Thyroid gland (tissue), 4 donors: ENCODE measurements around the gene POMGNT1.

Source experiments
- POLR2A ChIP-seq, 2 donors: fragments of 450-650 bp; IDR thresholded peaks; one replicate each; pipeline ENCODE4 v1.6.1; 2017; ENCODE audit warnings: antibody characterized with exemption in 2 of 2, mild to moderate bottlenecking in 2 of 2, moderate library complexity in 1 of 2
- TF ChIP-seq, protein P1 (sequence below), 6 experiments: fragments of 200-600 bp in 3 of 6; fragments of 450-650 bp in 3 of 6; sonication (generic) in 3 of 6; IDR thresholded peaks; one replicate each; pipeline ENCODE4 v1.5.1; 2016 to 2019; ENCODE audit warnings: antibody characterized with exemption in 6 of 6, mild to moderate bottlenecking in 2 of 6, inconsistent platforms in 1 of 6, moderate library complexity in 1 of 6

DNA sequence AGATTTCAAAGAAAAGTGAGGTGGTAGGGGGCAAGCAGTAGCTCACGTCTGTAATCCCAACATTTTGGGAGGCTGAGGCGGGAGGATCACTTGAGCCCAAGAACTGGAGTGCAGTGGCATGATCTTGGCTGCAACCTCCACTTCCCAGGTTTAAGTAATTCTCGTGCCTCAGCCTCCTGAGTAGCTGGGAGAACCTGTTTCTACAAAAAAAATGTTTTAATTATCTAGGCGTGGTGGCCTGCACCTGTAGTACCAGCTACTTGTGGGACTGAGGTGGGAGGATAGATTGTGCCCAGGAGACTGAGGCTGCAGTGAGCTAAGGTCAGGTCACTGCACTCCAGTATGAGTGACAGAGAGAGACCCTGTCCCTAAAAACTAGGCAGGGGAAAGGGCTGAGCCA is 25.9 kb downstream of the POMGNT1 start:
- TF ChIP-seq, protein P1, sequence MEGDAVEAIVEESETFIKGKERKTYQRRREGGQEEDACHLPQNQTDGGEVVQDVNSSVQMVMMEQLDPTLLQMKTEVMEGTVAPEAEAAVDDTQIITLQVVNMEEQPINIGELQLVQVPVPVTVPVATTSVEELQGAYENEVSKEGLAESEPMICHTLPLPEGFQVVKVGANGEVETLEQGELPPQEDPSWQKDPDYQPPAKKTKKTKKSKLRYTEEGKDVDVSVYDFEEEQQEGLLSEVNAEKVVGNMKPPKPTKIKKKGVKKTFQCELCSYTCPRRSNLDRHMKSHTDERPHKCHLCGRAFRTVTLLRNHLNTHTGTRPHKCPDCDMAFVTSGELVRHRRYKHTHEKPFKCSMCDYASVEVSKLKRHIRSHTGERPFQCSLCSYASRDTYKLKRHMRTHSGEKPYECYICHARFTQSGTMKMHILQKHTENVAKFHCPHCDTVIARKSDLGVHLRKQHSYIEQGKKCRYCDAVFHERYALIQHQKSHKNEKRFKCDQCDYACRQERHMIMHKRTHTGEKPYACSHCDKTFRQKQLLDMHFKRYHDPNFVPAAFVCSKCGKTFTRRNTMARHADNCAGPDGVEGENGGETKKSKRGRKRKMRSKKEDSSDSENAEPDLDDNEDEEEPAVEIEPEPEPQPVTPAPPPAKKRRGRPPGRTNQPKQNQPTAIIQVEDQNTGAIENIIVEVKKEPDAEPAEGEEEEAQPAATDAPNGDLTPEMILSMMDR (IDR thresholded peaks at IDR 0.05), result no peak
- no peak for TF ChIP-seq POLR2A (IDR thresholded peaks at IDR 0.05)
